ENCODE measurements around the gene C1QTNF6. TPM values are rescaled to one million over a fixed set of nuclear protein-coding genes. Genes with fewer than 3 reads are reported as not detected.

Gene C1QTNF6
- total and polyA plus RNA-seq, 2 donors (not counting 1 experiment from before 2014, with no cell fraction given), result 3.5 to 7.4 TPM

- DNase-seq (ENCODE audit: low read depth in 2 of 2), result no peak
- Histone ChIP-seq H2AFZ (ENCODE audit: low read length) (no peak overlapping the region), H3K4me2 (ENCODE audit: extremely low read depth, insufficient read depth, low read length) (no peak overlapping the region), H4K20me1 (ENCODE audit: control insufficient read depth, extremely low read depth, insufficient read depth, low read length) (no peaks in the 10 kb centered on the region), H3K27ac (ENCODE audit: insufficient read depth, low read length) (no peak overlapping the region), H3K9me3 (ENCODE audit: control insufficient read depth, insufficient read depth, low read depth, low read length) (no peaks in the 10 kb centered on the region), H3K27me3 (ENCODE audit: control insufficient read depth, insufficient read depth, low read length) (peaks cover 27% of the 10 kb centered on the region), H3K9ac (ENCODE audit: insufficient read depth, low read length) (no peak overlapping the region), H3K79me2 (ENCODE audit: control insufficient read depth, insufficient read depth, low read length) (no peaks in the 10 kb centered on the region), H3K36me3 (ENCODE audit: control insufficient read depth, insufficient read depth, low read length) (no peaks in the 10 kb centered on the region), H3K4me3 (replicated peaks in 1 of 4; ENCODE audit: control extremely low read depth in 1 of 4, insufficient read depth in 1 of 4, low read depth in 3 of 4, low read length in 4 of 4) (no peak overlapping the region), H3K4me1 (ENCODE audit: control insufficient read depth, extremely low read depth, insufficient read depth, low read length) (peaks cover 2% of the 10 kb centered on the region)
- no peak for TF ChIP-seq CTCF (conservative IDR thresholded peaks at IDR 0.05 in 1 of 2, IDR thresholded peaks at IDR 0.05 in 1 of 2; ENCODE audit: low read depth in 1 of 2, low read length in 2 of 2)
- no peak for TF ChIP-seq EZH2 (IDR thresholded peaks at IDR 0.05; ENCODE audit: low read length, missing control alignments)
Observed at GRCh38 chr22:37213218-37213855, 25.3 kb upstream of the C1QTNF6 start.

- no peaks in the 10 kb centered on the region for H4K20me1 ChIP-seq (ENCODE audit: control insufficient read depth, extremely low read depth, insufficient read depth, low read length)
- no peaks in the 10 kb centered on the region for H3K9me3 ChIP-seq (ENCODE audit: control insufficient read depth, insufficient read depth, low read depth, low read length)
- peak; percentile 22 for TF ChIP-seq EZH2 (IDR thresholded peaks at IDR 0.05; ENCODE audit: low read length, missing control alignments)
- TF ChIP-seq CTCF (conservative IDR thresholded peaks at IDR 0.05 in 1 of 2, IDR thresholded peaks at IDR 0.05 in 1 of 2; ENCODE audit: low read depth in 1 of 2, low read length in 2 of 2), result no peak
- no peak within 1 kb of the TSS for H3K9ac ChIP-seq (ENCODE audit: insufficient read depth, low read length)
- H3K27me3 ChIP-seq (ENCODE audit: control insufficient read depth, insufficient read depth, low read length), result peaks cover 27% of the 10 kb centered on the region
- no peaks in the 10 kb centered on the region for H3K79me2 ChIP-seq (ENCODE audit: control insufficient read depth, insufficient read depth, low read length)
- no peaks in the 10 kb centered on the region for H3K36me3 ChIP-seq (ENCODE audit: control insufficient read depth, insufficient read depth, low read length)
- DNase-seq (ENCODE audit: low read depth in 2 of 2), result peak in 1 of 2 donors; percentile 25
- H3K4me3 ChIP-seq (replicated peaks in 1 of 4; ENCODE audit: control extremely low read depth in 1 of 4, insufficient read depth in 1 of 4, low read depth in 3 of 4, low read length in 4 of 4), result no peak within 1 kb of the TSS
- no peak within 1 kb of the TSS for H3K4me2 ChIP-seq (ENCODE audit: extremely low read depth, insufficient read depth, low read length)
- H2AFZ ChIP-seq (ENCODE audit: low read length), result no peak within 1 kb of the TSS
- H3K4me1 ChIP-seq (ENCODE audit: control insufficient read depth, extremely low read depth, insufficient read depth, low read length), result peaks cover 2% of the 10 kb centered on the region
- H3K27ac ChIP-seq (ENCODE audit: insufficient read depth, low read length), result no peak within 1 kb of the TSS
Observed at GRCh38 chr22:37212174-37212906, 24.3 kb upstream of the C1QTNF6 start, which contains the start of gene SSTR3. Gene SSTR3, minus strand, starts transcription at chr22:37212477. Its CDS starts 4,674 bp downstream, at chr22:37207803.

- no peak overlapping the region for H3K4me2 ChIP-seq (ENCODE audit: extremely low read depth, insufficient read depth, low read length)
- no peak overlapping the region for H3K4me3 ChIP-seq (replicated peaks in 1 of 4; ENCODE audit: control extremely low read depth in 1 of 4, insufficient read depth in 1 of 4, low read depth in 3 of 4, low read length in 4 of 4)
- H3K4me1 ChIP-seq (ENCODE audit: control insufficient read depth, extremely low read depth, insufficient read depth, low read length), result peaks cover 2% of the 10 kb centered on the region
- no peaks in the 10 kb centered on the region for H4K20me1 ChIP-seq (ENCODE audit: control insufficient read depth, extremely low read depth, insufficient read depth, low read length)
- peak; percentile 12 for TF ChIP-seq EZH2 (IDR thresholded peaks at IDR 0.05; ENCODE audit: low read length, missing control alignments)
- TF ChIP-seq CTCF (conservative IDR thresholded peaks at IDR 0.05 in 1 of 2, IDR thresholded peaks at IDR 0.05 in 1 of 2; ENCODE audit: low read depth in 1 of 2, low read length in 2 of 2), result no peak
- no peak overlapping the region for H3K9ac ChIP-seq (ENCODE audit: insufficient read depth, low read length)
- no peaks in the 10 kb centered on the region for H3K36me3 ChIP-seq (ENCODE audit: control insufficient read depth, insufficient read depth, low read length)
- peaks cover 27% of the 10 kb centered on the region for H3K27me3 ChIP-seq (ENCODE audit: control insufficient read depth, insufficient read depth, low read length)
- no peaks in the 10 kb centered on the region for H3K9me3 ChIP-seq (ENCODE audit: control insufficient read depth, insufficient read depth, low read depth, low read length)
- no peak for DNase-seq (ENCODE audit: low read depth in 2 of 2)
- H3K79me2 ChIP-seq (ENCODE audit: control insufficient read depth, insufficient read depth, low read length), result no peaks in the 10 kb centered on the region
- H2AFZ ChIP-seq (ENCODE audit: low read length), result no peak overlapping the region
- no peak overlapping the region for H3K27ac ChIP-seq (ENCODE audit: insufficient read depth, low read length)
Observed at GRCh38 chr22:37211866-37212173, 23.8 kb upstream of the C1QTNF6 start.

All from fibroblast of lung (primary cell).